HEK293 (cell line): ENCODE measurements around the gene SNX10.

Experiments used
- CTCF ChIA-PET: fragments of 350-600 bp; formaldehyde crosslinking; extraction: SDS; loops from one replicate; lab custom pipeline; 2021; ENCODE audit warnings: antibody characterized with exemption; lab: Yijun Ruan, JAX
- POLR2A ChIA-PET: fragments of 300-600 bp; formaldehyde crosslinking; extraction: SDS; loops from one replicate; lab custom pipeline; 2020; ENCODE audit warnings: antibody characterized with exemption, inconsistent platforms; lab: Yijun Ruan, JAX
- H3K27ac ChIP-seq: fragments of 200-500 bp; sonication (Bioruptor generic); 2 replicates; pipeline ENCODE4 v1.5.1; 2014; ENCODE audit warnings: low read depth, low read length, control low read depth, inconsistent platforms; ENCODE audit errors: extremely low read depth
- H3K36me3 ChIP-seq, 2 experiments: fragments of 200-500 bp in 1 of 2; sonication (Bioruptor generic) in 1 of 2; 1 replicate in 1 of 2; 2 replicates in 1 of 2; pipeline ENCODE4 v1.5.1; 2014 to 2017; ENCODE audit warnings: inconsistent platforms in 2 of 2, low read length in 2 of 2; ENCODE audit not compliant: control insufficient read depth in 2 of 2, insufficient read depth in 1 of 2
- H3K4me1 ChIP-seq: fragments of 200-500 bp; sonication (Bioruptor generic); 2 replicates; pipeline ENCODE4 v1.5.1; 2014; ENCODE audit warnings: mild to moderate bottlenecking, low read length, inconsistent platforms; ENCODE audit not compliant: control insufficient read depth, insufficient read depth
- H3K4me3 ChIP-seq: 2 replicates; pipeline ENCODE4 v1.5.1; 2011; ENCODE audit warnings: low read depth, mild to moderate bottlenecking, control low read depth, low read length, moderate library complexity
- H3K9me3 ChIP-seq: fragments of 200-500 bp; sonication (Bioruptor generic); 2 replicates; pipeline ENCODE4 v1.5.1; 2014; ENCODE audit warnings: low read depth, low read length, inconsistent platforms; ENCODE audit not compliant: control insufficient read depth, insufficient read depth
- GLIS1 ChIP-seq: fragments of 450-650 bp; formaldehyde crosslinking; IDR thresholded peaks from 2 replicates; pipeline ENCODE4 v1.5.1; 2016; ENCODE audit warnings: missing biosample characterization, missing genetic modification characterization
- HOXA7 ChIP-seq: sonication (generic); formaldehyde crosslinking; IDR thresholded peaks from 2 replicates; pipeline ENCODE4 v1.8.1; 2022; ENCODE audit warnings: missing genetic modification reagents, borderline replicate concordance
- MEIS1 ChIP-seq: sonication (generic); formaldehyde crosslinking; IDR thresholded peaks from 2 replicates; pipeline ENCODE4 v1.8.1; 2022; ENCODE audit warnings: missing genetic modification reagents, mild to moderate bottlenecking, borderline replicate concordance
- MZF1 ChIP-seq: fragments of 450-650 bp; formaldehyde crosslinking; IDR thresholded peaks from 2 replicates; pipeline ENCODE4 v1.5.1; 2017; ENCODE audit warnings: missing biosample characterization, missing genetic modification characterization, borderline replicate concordance
- RBAK ChIP-seq: fragments of 450-650 bp; formaldehyde crosslinking; IDR thresholded peaks from 2 replicates; pipeline ENCODE4 v1.5.1; 2016; ENCODE audit warnings: missing biosample characterization, missing genetic modification characterization
- SP3 ChIP-seq: fragments of 450-650 bp; formaldehyde crosslinking; IDR thresholded peaks from 2 replicates; pipeline ENCODE4 v1.5.1; 2016; ENCODE audit warnings: missing biosample characterization, missing genetic modification characterization
- YY2 ChIP-seq: fragments of 450-650 bp; formaldehyde crosslinking; IDR thresholded peaks from 2 replicates; pipeline ENCODE4 v1.5.1; 2016; ENCODE audit warnings: missing biosample characterization, missing genetic modification characterization
- ZNF140 ChIP-seq: fragments of 450-650 bp; formaldehyde crosslinking; IDR thresholded peaks from 2 replicates; pipeline ENCODE4 v1.5.1; 2016; ENCODE audit warnings: missing biosample characterization, missing genetic modification characterization
- ZNF16 ChIP-seq: fragments of 450-650 bp; formaldehyde crosslinking; IDR thresholded peaks from 2 replicates; pipeline ENCODE4 v1.5.1; 2016; ENCODE audit warnings: low read depth, missing biosample characterization, missing genetic modification characterization
- ZNF211 ChIP-seq: fragments of 450-650 bp; formaldehyde crosslinking; IDR thresholded peaks from 2 replicates; pipeline ENCODE4 v1.5.1; 2016; ENCODE audit warnings: low read depth, missing biosample characterization, missing genetic modification characterization
- ZNF302 ChIP-seq: fragments of 450-650 bp; formaldehyde crosslinking; IDR thresholded peaks from 2 replicates; pipeline ENCODE4 v1.5.1; 2016; ENCODE audit warnings: missing biosample characterization, missing genetic modification characterization, low read depth
- ZNF335 ChIP-seq: fragments of 450-650 bp; formaldehyde crosslinking; conservative IDR thresholded peaks from 2 replicates; pipeline ENCODE4 v1.5.1; 2016; ENCODE audit warnings: missing biosample characterization, missing genetic modification characterization
- ZNF404 ChIP-seq: fragments of 450-650 bp; formaldehyde crosslinking; IDR thresholded peaks from 2 replicates; pipeline ENCODE4 v1.5.1; 2017; ENCODE audit warnings: missing biosample characterization, missing genetic modification characterization
- ZNF416 ChIP-seq: fragments of 450-650 bp; formaldehyde crosslinking; IDR thresholded peaks from 2 replicates; pipeline ENCODE4 v1.5.1; 2016; ENCODE audit warnings: missing biosample characterization, missing genetic modification characterization
- ZNF513 ChIP-seq: fragments of 450-650 bp; IDR thresholded peaks from 2 replicates; pipeline ENCODE4 v1.5.1; 2018; ENCODE audit warnings: missing biosample characterization, missing genetic modification characterization
- ZNF549 ChIP-seq: fragments of 450-650 bp; IDR thresholded peaks from 2 replicates; pipeline ENCODE4 v1.5.1; 2018; ENCODE audit warnings: missing biosample characterization, missing genetic modification characterization, mild to moderate bottlenecking, inconsistent platforms, moderate library complexity
- ZNF571 ChIP-seq: fragments of 450-650 bp; formaldehyde crosslinking; IDR thresholded peaks from 2 replicates; pipeline ENCODE4 v1.5.0; 2017; ENCODE audit warnings: missing biosample characterization, missing genetic modification characterization
- ZNF600 ChIP-seq: fragments of 450-650 bp; formaldehyde crosslinking; IDR thresholded peaks from 2 replicates; pipeline ENCODE4 v1.5.1; 2016; ENCODE audit warnings: missing biosample characterization, missing genetic modification characterization
- ZNF707 ChIP-seq: fragments of 450-650 bp; formaldehyde crosslinking; IDR thresholded peaks from 2 replicates; pipeline ENCODE4 v1.5.1; 2016; ENCODE audit warnings: missing biosample characterization, missing genetic modification characterization
- ZSCAN16 ChIP-seq: fragments of 450-650 bp; formaldehyde crosslinking; IDR thresholded peaks from 2 replicates; pipeline ENCODE4 v1.5.1; 2016; ENCODE audit warnings: missing biosample characterization, missing genetic modification characterization
- ZSCAN23 ChIP-seq: fragments of 450-650 bp; formaldehyde crosslinking; IDR thresholded peaks from 2 replicates; pipeline ENCODE4 v1.5.1; 2016; ENCODE audit warnings: missing biosample characterization, missing genetic modification characterization
- TF ChIP-seq, protein P1 (sequence below): fragments of 450-650 bp; formaldehyde crosslinking; IDR thresholded peaks from 2 replicates; pipeline ENCODE4 v1.5.1; 2017; ENCODE audit warnings: missing biosample characterization, missing genetic modification characterization
- TF ChIP-seq, protein P2 (sequence below): fragments of 450-650 bp; formaldehyde crosslinking; IDR thresholded peaks from 2 replicates; pipeline ENCODE4 v1.5.1; 2016; ENCODE audit warnings: missing biosample characterization, missing genetic modification characterization
- TF ChIP-seq, protein P3 (sequence below): fragments of 450-650 bp; formaldehyde crosslinking; IDR thresholded peaks from 2 replicates; pipeline ENCODE4 v1.5.1; 2016; ENCODE audit warnings: missing biosample characterization, missing genetic modification characterization

SNX10 gene

DNA sequence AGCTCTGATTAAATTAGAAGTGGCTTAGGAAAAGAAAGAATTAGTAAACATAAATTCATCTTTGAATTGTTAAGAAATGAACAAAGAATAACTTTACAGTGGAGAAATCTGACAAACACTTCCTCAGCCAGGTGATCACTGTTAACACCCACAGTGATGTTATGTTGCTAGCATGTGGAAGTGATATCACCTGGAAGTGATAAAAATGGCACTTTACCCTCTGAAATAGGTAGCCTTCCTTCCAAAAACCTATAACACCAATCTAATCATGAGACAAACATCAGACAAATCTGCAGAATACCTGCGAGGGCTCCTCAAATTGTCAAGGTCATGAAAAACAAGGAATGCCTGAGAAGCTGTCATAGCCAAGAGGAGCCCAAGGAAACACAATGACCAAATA lies 59.5 kb downstream of the SNX10 start:
- TF ChIP-seq ZNF707 (tag by site-specific recombination) (no peak), ZNF549 (tag by site-specific recombination) (no peak), ZNF211 (tag by site-specific recombination) (no peak), ZNF416 (no peak), HOXA7 (CRISPR knock-in tag) (no peak)
- no peak overlapping the region for H3K27ac ChIP-seq
- CTCF ChIA-PET = interaction anchor here (0.6 to 1.3 kb wide), 4 partner anchors 14 to 458 kb away, joined by 4 to 5 read pairs (median 4); no protein-coding TSS in a partner anchor
- POLR2A ChIA-PET = no interaction called here
- H3K36me3 ChIP-seq = peaks cover 3 to 8% of the 10 kb centered on the region in 2 experiments; a peak in 2 of 3 replicates
- no peaks in the 10 kb centered on the region for H3K4me1 ChIP-seq
- no peak overlapping the region for H3K4me3 ChIP-seq
- no peaks in the 10 kb centered on the region for H3K9me3 ChIP-seq

DNA sequence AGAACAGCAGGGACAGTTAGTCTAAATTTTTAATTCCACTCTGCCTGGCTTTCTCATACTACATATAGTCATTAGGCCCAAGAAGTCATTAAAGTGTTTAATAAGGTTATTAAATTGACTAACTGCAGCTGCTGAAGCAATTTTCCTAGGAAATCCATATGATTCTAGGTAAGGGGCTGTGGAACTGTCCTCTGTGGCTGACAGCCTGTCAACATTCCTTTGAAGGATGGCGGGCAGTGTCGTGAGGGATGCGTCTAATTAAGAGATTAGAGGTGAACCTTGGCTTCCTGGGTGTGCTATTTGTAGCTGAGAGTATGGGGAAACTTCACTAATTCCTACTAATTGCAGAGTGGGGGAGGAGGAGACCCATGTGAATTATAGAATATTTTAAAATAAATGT lies 64.6 kb downstream of the SNX10 start:
- Histone ChIP-seq H3K4me1 (no peaks in the 10 kb centered on the region), H3K36me3 (no peaks in the 10 kb centered on the region), H3K4me3 (no peak overlapping the region), H3K9me3 (no peaks in the 10 kb centered on the region), H3K27ac (no peak overlapping the region)
- ChIA-PET CTCF (interaction anchor here (0.7 to 1.6 kb wide), 6 partner anchors 9 to 464 kb away, joined by 3 to 7 read pairs (median 4); partner anchors contain the start of gene SNX10), POLR2A (no interaction called here)
- TF ChIP-seq RBAK (tag by site-specific recombination) = no peak
- TF ChIP-seq ZNF571 (tag by site-specific recombination) = no peak
- TF ChIP-seq ZNF335 = no peak
- no peak for TF ChIP-seq ZSCAN16 (tag by site-specific recombination)
- no peak for TF ChIP-seq ZNF140 (tag by site-specific recombination)
- no peak for TF ChIP-seq ZNF416
- no peak for TF ChIP-seq MZF1
- no peak for TF ChIP-seq ZSCAN23 (tag by site-specific recombination)
- TF ChIP-seq, protein P1, sequence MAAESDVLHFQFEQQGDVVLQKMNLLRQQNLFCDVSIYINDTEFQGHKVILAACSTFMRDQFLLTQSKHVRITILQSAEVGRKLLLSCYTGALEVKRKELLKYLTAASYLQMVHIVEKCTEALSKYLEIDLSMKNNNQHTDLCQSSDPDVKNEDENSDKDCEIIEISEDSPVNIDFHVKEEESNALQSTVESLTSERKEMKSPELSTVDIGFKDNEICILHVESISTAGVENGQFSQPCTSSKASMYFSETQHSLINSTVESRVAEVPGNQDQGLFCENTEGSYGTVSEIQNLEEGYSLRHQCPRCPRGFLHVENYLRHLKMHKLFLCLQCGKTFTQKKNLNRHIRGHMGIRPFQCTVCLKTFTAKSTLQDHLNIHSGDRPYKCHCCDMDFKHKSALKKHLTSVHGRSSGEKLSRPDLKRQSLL (tag by site-specific recombination) = no peak

- CTCF ChIA-PET = interaction anchor here (0.7 to 1.7 kb wide), 7 partner anchors 8 to 465 kb away, joined by 3 to 7 read pairs (median 4); partner anchors contain the start of gene SNX10
- Histone ChIP-seq H3K4me3 (no peak overlapping the region), H3K9me3 (no peaks in the 10 kb centered on the region), H3K4me1 (no peaks in the 10 kb centered on the region), H3K36me3 (no peaks in the 10 kb centered on the region), H3K27ac (no peak overlapping the region)
- POLR2A ChIA-PET = interaction anchor here (0.6 kb wide), 1 partner anchor 40 kb away, joined by 3 read pairs; no protein-coding TSS in a partner anchor
- TF ChIP-seq, protein P2, sequence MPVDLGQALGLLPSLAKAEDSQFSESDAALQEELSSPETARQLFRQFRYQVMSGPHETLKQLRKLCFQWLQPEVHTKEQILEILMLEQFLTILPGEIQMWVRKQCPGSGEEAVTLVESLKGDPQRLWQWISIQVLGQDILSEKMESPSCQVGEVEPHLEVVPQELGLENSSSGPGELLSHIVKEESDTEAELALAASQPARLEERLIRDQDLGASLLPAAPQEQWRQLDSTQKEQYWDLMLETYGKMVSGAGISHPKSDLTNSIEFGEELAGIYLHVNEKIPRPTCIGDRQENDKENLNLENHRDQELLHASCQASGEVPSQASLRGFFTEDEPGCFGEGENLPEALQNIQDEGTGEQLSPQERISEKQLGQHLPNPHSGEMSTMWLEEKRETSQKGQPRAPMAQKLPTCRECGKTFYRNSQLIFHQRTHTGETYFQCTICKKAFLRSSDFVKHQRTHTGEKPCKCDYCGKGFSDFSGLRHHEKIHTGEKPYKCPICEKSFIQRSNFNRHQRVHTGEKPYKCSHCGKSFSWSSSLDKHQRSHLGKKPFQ = no peak
- no peak for TF ChIP-seq ZNF404
- no peak for TF ChIP-seq ZNF513 (tag by site-specific recombination)
- TF ChIP-seq, protein P3, sequence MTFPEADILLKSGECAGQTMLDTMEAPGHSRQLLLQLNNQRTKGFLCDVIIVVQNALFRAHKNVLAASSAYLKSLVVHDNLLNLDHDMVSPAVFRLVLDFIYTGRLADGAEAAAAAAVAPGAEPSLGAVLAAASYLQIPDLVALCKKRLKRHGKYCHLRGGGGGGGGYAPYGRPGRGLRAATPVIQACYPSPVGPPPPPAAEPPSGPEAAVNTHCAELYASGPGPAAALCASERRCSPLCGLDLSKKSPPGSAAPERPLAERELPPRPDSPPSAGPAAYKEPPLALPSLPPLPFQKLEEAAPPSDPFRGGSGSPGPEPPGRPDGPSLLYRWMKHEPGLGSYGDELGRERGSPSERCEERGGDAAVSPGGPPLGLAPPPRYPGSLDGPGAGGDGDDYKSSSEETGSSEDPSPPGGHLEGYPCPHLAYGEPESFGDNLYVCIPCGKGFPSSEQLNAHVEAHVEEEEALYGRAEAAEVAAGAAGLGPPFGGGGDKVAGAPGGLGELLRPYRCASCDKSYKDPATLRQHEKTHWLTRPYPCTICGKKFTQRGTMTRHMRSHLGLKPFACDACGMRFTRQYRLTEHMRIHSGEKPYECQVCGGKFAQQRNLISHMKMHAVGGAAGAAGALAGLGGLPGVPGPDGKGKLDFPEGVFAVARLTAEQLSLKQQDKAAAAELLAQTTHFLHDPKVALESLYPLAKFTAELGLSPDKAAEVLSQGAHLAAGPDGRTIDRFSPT (tag by site-specific recombination) = no peak
- no peak for TF ChIP-seq HOXA7 (CRISPR knock-in tag)
- TF ChIP-seq RBAK (tag by site-specific recombination) = no peak
- TF ChIP-seq MEIS1 (CRISPR knock-in tag) = no peak
- TF ChIP-seq GLIS1 (tag by site-specific recombination) = no peak
- no peak for TF ChIP-seq ZNF302 (tag by site-specific recombination)
- TF ChIP-seq ZNF16 (tag by site-specific recombination) = no peak
- no peak for TF ChIP-seq YY2 (tag by site-specific recombination)
- TF ChIP-seq SP3 = no peak
- no peak for TF ChIP-seq ZNF600
These were observed 65.5 kb downstream of the SNX10 start for GRCh38 chr7:26356929-26357798.
